Panc1 (cell line): ENCODE measurements around the gene HTRA3. TPM values are rescaled to one million over a fixed set of nuclear protein-coding genes. Genes with fewer than 3 reads are reported as not detected.

ENCODE experiments used
- ATAC-seq: fragments of 200-7000 bp; cut with Tn5 transposase; 2 replicates; pipeline ENCODE4 v1.9.1; 2020; ENCODE audit warnings: mild to moderate bottlenecking, moderate library complexity
- BruUV-seq: library from RNA; stranded (reverse); fragments of 400-500 nt; replicated peaks from 2 replicates; lab custom pipeline; 2021; lab: Mats Ljungman, UMichigan
- CTCF ChIA-PET: fragments of 300-600 bp; sonication (Branson Sonifier 250); formaldehyde crosslinking; loops from one replicate; lab custom pipeline; 2022; ENCODE audit warnings: antibody characterized with exemption; lab: Charles Lee
- POLR2A ChIA-PET: fragments of 300-600 bp; sonication (Branson Sonifier 250); formaldehyde crosslinking; loops from one replicate; lab custom pipeline; 2022; ENCODE audit warnings: antibody characterized with exemption; lab: Charles Lee
- DNase-seq: peaks from one replicate; pipeline ENCODE4 v3.0.0-alpha.2; 2010; ENCODE audit warnings: low read depth, low spot score
- H3K27ac ChIP-seq: 2 replicates; pipeline ENCODE4 v1.5.1; 2011; ENCODE audit warnings: mild to moderate bottlenecking, low read length, inconsistent platforms
- H3K27me3 ChIP-seq: fragments of 200-500 bp; sonication (Bioruptor generic); 2 replicates; pipeline ENCODE4 v1.6.0; 2014; ENCODE audit warnings: low read length, inconsistent platforms; ENCODE audit not compliant: control insufficient read depth, insufficient read depth
- H3K36me3 ChIP-seq: fragments of 200-500 bp; sonication (Bioruptor generic); 2 replicates; pipeline ENCODE4 v1.5.1; 2014; ENCODE audit warnings: inconsistent platforms, mild to moderate bottlenecking, low read length, moderate library complexity; ENCODE audit not compliant: control insufficient read depth, insufficient read depth
- H3K4me1 ChIP-seq: 2 replicates; pipeline ENCODE4 v1.5.1; 2011; ENCODE audit warnings: inconsistent platforms, mild to moderate bottlenecking, low read length, moderate library complexity; ENCODE audit not compliant: control insufficient read depth, insufficient read depth
- H3K4me3 ChIP-seq, 2 experiments: 2 replicates each; pipeline ENCODE4 v1.5.1; 2011 to 2012; ENCODE audit warnings: low read depth in 2 of 2, low read length in 2 of 2, mild to moderate bottlenecking in 2 of 2, inconsistent platforms in 1 of 2, moderate library complexity in 1 of 2
- H3K9me3 ChIP-seq: fragments of 200-500 bp; sonication (Bioruptor generic); 2 replicates; pipeline ENCODE4 v1.5.1; 2014; ENCODE audit warnings: low read depth, mild to moderate bottlenecking, inconsistent platforms, low read length, moderate library complexity; ENCODE audit not compliant: control insufficient read depth, insufficient read depth
- CTCF ChIP-seq: fragments of 450-650 bp; IDR thresholded peaks from 2 replicates; pipeline ENCODE4 v1.5.1; 2017; ENCODE audit warnings: mild to moderate bottlenecking
- POLR2AphosphoS5 ChIP-seq: IDR thresholded peaks from 2 replicates; pipeline ENCODE4 v1.6.1; 2012; ENCODE audit warnings: mild to moderate bottlenecking, low read depth, low read length, moderate library complexity
- REST ChIP-seq, 2 experiments: IDR thresholded peaks; 2 replicates each; pipeline ENCODE4 v1.6.1; 2011 to 2012; ENCODE audit warnings: low read depth in 2 of 2, control low read depth in 1 of 2, low read length in 1 of 2, mild to moderate bottlenecking in 1 of 2, moderate library complexity in 1 of 2; ENCODE audit not compliant: insufficient read depth in 1 of 2
- SIN3A ChIP-seq: IDR thresholded peaks from 2 replicates; pipeline ENCODE4 v1.6.1; 2012; ENCODE audit warnings: low read depth, mild to moderate bottlenecking, low read length, moderate library complexity, borderline replicate concordance; ENCODE audit not compliant: insufficient read depth
- TCF7L2 ChIP-seq: IDR thresholded peaks from 2 replicates; pipeline ENCODE4 v1.6.1; 2011; ENCODE audit warnings: mild to moderate bottlenecking, low read depth, low read length, inconsistent platforms
- in situ Hi-C: cut with HindIII; loops from 2 replicates; pipeline ENCODE4 v1.10.0; 2016; ENCODE audit warnings: low sequenced_read_pairs, low pct_unique_long_range_greater_than_20kb
- intact Hi-C: fragments of 100-400 bp; cut with micrococcal nuclease; formaldehyde crosslinking; loops from one replicate; pipeline ENCODE4 v1.10.0; 2022; ENCODE audit not compliant: unreplicated experiment
- total RNA-seq: library from RNA; stranded (reverse); gene quantifications from one replicate; pipeline ENCODE4 v1.2.1, GENCODE V29; 2021; ENCODE audit not compliant: unreplicated experiment

Gene HTRA3
- total RNA-seq, 1 experiment from 2014 or later: 0.98 TPM

- BruUV-seq: no TSS peak
- H3K27me3 ChIP-seq: no peaks in the 10 kb centered on the region
- CTCF ChIA-PET: no interaction called here
- POLR2A ChIA-PET: no interaction called here
- TF ChIP-seq POLR2AphosphoS5: no peak
- TF ChIP-seq REST (IDR thresholded peaks at IDR 0.05; ENCODE audit: insufficient read depth in 1 of 2, low read depth in 2 of 2, low read length in 1 of 2): no peak
- no peak for TF ChIP-seq SIN3A
- TF ChIP-seq TCF7L2: no peak
- TF ChIP-seq CTCF: no peak
- H3K36me3 ChIP-seq: no peaks in the 10 kb centered on the region
- H3K27ac ChIP-seq: no peak overlapping the region
- in situ Hi-C loops (no loop called here), intact Hi-C loops (no loop called here)
- no peaks in the 10 kb centered on the region; the same call in 1 of the 2 replicates for H3K4me1 ChIP-seq
- ATAC-seq (no peak), DNase-seq (no peak)
- no peak overlapping the region for H3K4me3 ChIP-seq
- no peaks in the 10 kb centered on the region; the same call in 1 of the 2 replicates for H3K9me3 ChIP-seq
These were observed 37.0 kb downstream of the HTRA3 start for GRCh38 chr4:8306511-8307021.

GRCh38 chr4:8307121-8307520 is 37.6 kb downstream of the HTRA3 start:
- in situ Hi-C loops (no loop called here), intact Hi-C loops (no loop called here)
- no peaks in the 10 kb centered on the region for H3K27me3 ChIP-seq
- POLR2A ChIA-PET: no interaction called here
- H3K36me3 ChIP-seq: no peaks in the 10 kb centered on the region
- H3K4me1 ChIP-seq: no peaks in the 10 kb centered on the region; the same call in 1 of the 2 replicates
- TF ChIP-seq CTCF: no peak
- TF ChIP-seq POLR2AphosphoS5: no peak
- TF ChIP-seq REST (IDR thresholded peaks at IDR 0.05; ENCODE audit: insufficient read depth in 1 of 2, low read depth in 2 of 2, low read length in 1 of 2): peak in 1 of 2 experiments; percentile 40; a peak in 1 of 4 replicates
- no peak for ATAC-seq
- no peak overlapping the region for H3K4me3 ChIP-seq
- H3K9me3 ChIP-seq: no peaks in the 10 kb centered on the region; the same call in 1 of the 2 replicates
- H3K27ac ChIP-seq: no peak overlapping the region
- CTCF ChIA-PET: no interaction called here
- no peak for DNase-seq
- no TSS peak for BruUV-seq
